T-helper 1 cell (primary cell): ENCODE results near the gene ATPAF1.
A peak's percentile ranks its signal among the peaks of the same experiment; 100 is the strongest.
"Not testable (repeated sequence)": the region's sequence is repeated elsewhere in the genome, so short reads cannot be mapped to it uniquely, and the experiment has no call there.

Experiments used
- DNase-seq, 5 donors: peaks; one replicate each; pipeline ENCODE4 v3.0.0-alpha.2; 2012 to 2020
- total RNA-seq, 4 donors: gene quantifications; one replicate each; lab custom pipeline; 2026; lab: John Stamatoyannopoulos, UW

The ATPAF1 gene
- total RNA-seq: 18.0 to 27.8 (median 27.1) reads per million in 4 donors

GRCh38 chr1:46667782-46668760 is at the start of gene ATPAF1:
TSS of gene ATPAF1 (minus strand) at chr1:46668364. CDS start at chr1:46668322, 42 bp downstream.
- DNase-seq: peak; percentile 26 to 82 (median 41)

- DNase-seq: no peak
Observed at GRCh38 chr1:46717654-46718053, 49.5 kb upstream of the ATPAF1 start.

- DNase-seq: no peak
Observed at GRCh38 chr1:46714976-46715375, 46.8 kb upstream of the ATPAF1 start.

GRCh38 chr1:46708121-46708520 is 40.0 kb upstream of the ATPAF1 start:
- DNase-seq: no peak

- no peak for DNase-seq
Observed at GRCh38 chr1:46705408-46705807, 37.2 kb upstream of the ATPAF1 start.

- no peak for DNase-seq
Observed at GRCh38 chr1:46703927-46704641, 35.9 kb upstream of the ATPAF1 start.

GRCh38 chr1:46699666-46700065 is 31.5 kb upstream of the ATPAF1 start:
- no peak for DNase-seq

GRCh38 chr1:46697053-46697452 is 28.9 kb upstream of the ATPAF1 start:
- DNase-seq: no peak

- DNase-seq: not testable (repeated sequence)
Observed at GRCh38 chr1:46694676-46695075, 26.5 kb upstream of the ATPAF1 start.

GRCh38 chr1:46692811-46693770 is 24.9 kb upstream of the ATPAF1 start:
- DNase-seq: no peak

GRCh38 chr1:46691997-46692790 is 24.0 kb upstream of the ATPAF1 start:
- DNase-seq: no peak

- DNase-seq: no peak
Observed at GRCh38 chr1:46690931-46691421, 22.8 kb upstream of the ATPAF1 start.

GRCh38 chr1:46689897-46690296 is 21.7 kb upstream of the ATPAF1 start:
- no peak for DNase-seq

GRCh38 chr1:46689356-46689755 is 21.2 kb upstream of the ATPAF1 start:
- DNase-seq: no peak

- no peak for DNase-seq
Observed at GRCh38 chr1:46687921-46688509, 19.9 kb upstream of the ATPAF1 start.

- no peak for DNase-seq
Observed at GRCh38 chr1:46687093-46687659, 19.0 kb upstream of the ATPAF1 start.

GRCh38 chr1:46686255-46686654 is 18.1 kb upstream of the ATPAF1 start:
- no peak for DNase-seq

GRCh38 chr1:46684670-46685069 is 16.5 kb upstream of the ATPAF1 start:
- no peak for DNase-seq

- DNase-seq: no peak
Observed at GRCh38 chr1:46682064-46682463, 13.9 kb upstream of the ATPAF1 start.

- DNase-seq: no peak
Observed at GRCh38 chr1:46681333-46682034, 13.3 kb upstream of the ATPAF1 start.
